ENCODE results near the gene CDC20B.

CDC20B gene

GRCh38 chr5:55159763-55160492 is 13.0 kb downstream of the CDC20B start, which contains the start of gene GPX8 (continued):
- TF ChIP-seq, protein P1, sequence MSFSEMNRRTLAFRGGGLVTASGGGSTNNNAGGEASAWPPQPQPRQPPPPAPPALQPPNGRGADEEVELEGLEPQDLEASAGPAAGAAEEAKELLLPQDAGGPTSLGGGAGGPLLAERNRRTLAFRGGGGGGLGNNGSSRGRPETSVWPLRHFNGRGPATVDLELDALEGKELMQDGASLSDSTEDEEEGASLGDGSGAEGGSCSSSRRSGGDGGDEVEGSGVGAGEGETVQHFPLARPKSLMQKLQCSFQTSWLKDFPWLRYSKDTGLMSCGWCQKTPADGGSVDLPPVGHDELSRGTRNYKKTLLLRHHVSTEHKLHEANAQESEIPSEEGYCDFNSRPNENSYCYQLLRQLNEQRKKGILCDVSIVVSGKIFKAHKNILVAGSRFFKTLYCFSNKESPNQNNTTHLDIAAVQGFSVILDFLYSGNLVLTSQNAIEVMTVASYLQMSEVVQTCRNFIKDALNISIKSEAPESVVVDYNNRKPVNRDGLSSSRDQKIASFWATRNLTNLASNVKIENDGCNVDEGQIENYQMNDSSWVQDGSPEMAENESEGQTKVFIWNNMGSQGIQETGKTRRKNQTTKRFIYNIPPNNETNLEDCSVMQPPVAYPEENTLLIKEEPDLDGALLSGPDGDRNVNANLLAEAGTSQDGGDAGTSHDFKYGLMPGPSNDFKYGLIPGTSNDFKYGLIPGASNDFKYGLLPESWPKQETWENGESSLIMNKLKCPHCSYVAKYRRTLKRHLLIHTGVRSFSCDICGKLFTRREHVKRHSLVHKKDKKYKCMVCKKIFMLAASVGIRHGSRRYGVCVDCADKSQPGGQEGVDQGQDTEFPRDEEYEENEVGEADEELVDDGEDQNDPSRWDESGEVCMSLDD (tag by site-specific recombination; IDR thresholded peaks at IDR 0.05): no peak
- TF ChIP-seq REPIN1 (tag by site-specific recombination; IDR thresholded peaks at IDR 0.05; ENCODE audit: low read depth): no peak
- TF ChIP-seq GLIS2 (tag by site-specific recombination; IDR thresholded peaks at IDR 0.05): no peak
- TF ChIP-seq PRDM6 (tag by site-specific recombination; IDR thresholded peaks at IDR 0.05): no peak
- TF ChIP-seq MYNN (tag by site-specific recombination; IDR thresholded peaks at IDR 0.05; ENCODE audit: borderline replicate concordance): no peak
- TF ChIP-seq, protein P2, sequence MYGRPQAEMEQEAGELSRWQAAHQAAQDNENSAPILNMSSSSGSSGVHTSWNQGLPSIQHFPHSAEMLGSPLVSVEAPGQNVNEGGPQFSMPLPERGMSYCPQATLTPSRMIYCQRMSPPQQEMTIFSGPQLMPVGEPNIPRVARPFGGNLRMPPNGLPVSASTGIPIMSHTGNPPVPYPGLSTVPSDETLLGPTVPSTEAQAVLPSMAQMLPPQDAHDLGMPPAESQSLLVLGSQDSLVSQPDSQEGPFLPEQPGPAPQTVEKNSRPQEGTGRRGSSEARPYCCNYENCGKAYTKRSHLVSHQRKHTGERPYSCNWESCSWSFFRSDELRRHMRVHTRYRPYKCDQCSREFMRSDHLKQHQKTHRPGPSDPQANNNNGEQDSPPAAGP (tag by site-specific recombination; IDR thresholded peaks at IDR 0.05): no peak
- no peak for TF ChIP-seq BCL11A (tag by site-specific recombination; IDR thresholded peaks at IDR 0.05; ENCODE audit: low read depth)
- TF ChIP-seq, protein P3, sequence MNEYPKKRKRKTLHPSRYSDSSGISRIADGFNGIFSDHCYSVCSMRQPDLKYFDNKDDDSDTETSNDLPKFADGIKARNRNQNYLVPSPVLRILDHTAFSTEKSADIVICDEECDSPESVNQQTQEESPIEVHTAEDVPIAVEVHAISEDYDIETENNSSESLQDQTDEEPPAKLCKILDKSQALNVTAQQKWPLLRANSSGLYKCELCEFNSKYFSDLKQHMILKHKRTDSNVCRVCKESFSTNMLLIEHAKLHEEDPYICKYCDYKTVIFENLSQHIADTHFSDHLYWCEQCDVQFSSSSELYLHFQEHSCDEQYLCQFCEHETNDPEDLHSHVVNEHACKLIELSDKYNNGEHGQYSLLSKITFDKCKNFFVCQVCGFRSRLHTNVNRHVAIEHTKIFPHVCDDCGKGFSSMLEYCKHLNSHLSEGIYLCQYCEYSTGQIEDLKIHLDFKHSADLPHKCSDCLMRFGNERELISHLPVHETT (tag by site-specific recombination; IDR thresholded peaks at IDR 0.05): no peak
- no peak for TF ChIP-seq ZNF221 (tag by site-specific recombination; IDR thresholded peaks at IDR 0.05; ENCODE audit: borderline replicate concordance)
- no peak for TF ChIP-seq ZNF157 (tag by site-specific recombination; IDR thresholded peaks at IDR 0.05)
- no peak for TF ChIP-seq ELK4 (IDR thresholded peaks at IDR 0.05; ENCODE audit: borderline replicate concordance, low read depth, low read length)
- no peak for TF ChIP-seq ZNF571 (tag by site-specific recombination; IDR thresholded peaks at IDR 0.05)
- no peak for TF ChIP-seq RBAK (tag by site-specific recombination; IDR thresholded peaks at IDR 0.05)
- TF ChIP-seq ZNF146 (tag by site-specific recombination; IDR thresholded peaks at IDR 0.05): peak; percentile 59; the same call in 1 of the 2 replicates
- TF ChIP-seq, protein P4, sequence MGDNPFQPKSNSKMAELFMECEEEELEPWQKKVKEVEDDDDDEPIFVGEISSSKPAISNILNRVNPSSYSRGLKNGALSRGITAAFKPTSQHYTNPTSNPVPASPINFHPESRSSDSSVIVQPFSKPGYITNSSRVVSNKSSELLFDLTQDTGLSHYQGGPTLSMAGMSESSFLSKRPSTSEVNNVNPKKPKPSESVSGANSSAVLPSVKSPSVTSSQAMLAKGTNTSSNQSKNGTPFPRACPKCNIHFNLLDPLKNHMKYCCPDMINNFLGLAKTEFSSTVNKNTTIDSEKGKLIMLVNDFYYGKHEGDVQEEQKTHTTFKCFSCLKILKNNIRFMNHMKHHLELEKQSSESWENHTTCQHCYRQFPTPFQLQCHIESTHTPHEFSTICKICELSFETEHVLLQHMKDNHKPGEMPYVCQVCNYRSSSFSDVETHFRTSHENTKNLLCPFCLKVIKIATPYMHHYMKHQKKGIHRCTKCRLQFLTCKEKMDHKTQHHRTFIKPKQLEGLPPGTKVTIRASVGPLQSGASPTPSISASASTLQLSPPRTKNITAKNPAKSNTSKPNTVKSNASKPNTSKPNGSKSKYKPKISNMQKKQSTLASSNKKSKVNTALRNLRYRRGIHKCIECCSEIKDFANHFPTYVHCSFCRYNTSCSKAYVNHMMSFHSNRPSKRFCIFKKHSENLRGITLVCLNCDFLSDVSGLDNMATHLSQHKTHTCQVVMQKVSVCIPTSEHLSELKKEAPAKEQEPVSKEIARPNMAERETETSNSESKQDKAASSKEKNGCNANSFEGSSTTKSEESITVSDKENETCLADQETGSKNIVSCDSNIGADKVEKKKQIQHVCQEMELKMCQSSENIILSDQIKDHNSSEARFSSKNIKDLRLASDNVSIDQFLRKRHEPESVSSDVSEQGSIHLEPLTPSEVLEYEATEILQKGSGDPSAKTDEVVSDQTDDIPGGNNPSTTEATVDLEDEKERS (tag by site-specific recombination; IDR thresholded peaks at IDR 0.05): no peak
- TF ChIP-seq ZBTB7A (tag by site-specific recombination; IDR thresholded peaks at IDR 0.05; ENCODE audit: low read depth): no peak
- TF ChIP-seq, protein P5, sequence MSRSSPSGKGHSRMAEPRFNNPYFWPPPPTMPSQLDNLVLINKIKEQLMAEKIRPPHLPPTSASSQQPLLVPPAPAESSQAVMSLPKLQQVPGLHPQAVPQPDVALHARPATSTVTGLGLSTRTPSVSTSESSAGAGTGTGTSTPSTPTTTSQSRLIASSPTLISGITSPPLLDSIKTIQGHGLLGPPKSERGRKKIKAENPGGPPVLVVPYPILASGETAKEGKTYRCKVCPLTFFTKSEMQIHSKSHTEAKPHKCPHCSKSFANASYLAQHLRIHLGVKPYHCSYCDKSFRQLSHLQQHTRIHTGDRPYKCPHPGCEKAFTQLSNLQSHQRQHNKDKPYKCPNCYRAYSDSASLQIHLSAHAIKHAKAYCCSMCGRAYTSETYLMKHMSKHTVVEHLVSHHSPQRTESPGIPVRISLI (tag by site-specific recombination; IDR thresholded peaks at IDR 0.05): no peak
- no peak for TF ChIP-seq ZNF18 (tag by site-specific recombination; IDR thresholded peaks at IDR 0.05)
- no peak for TF ChIP-seq KLF16 (tag by site-specific recombination; IDR thresholded peaks at IDR 0.05)
- no peak for TF ChIP-seq ZNF302 (tag by site-specific recombination; IDR thresholded peaks at IDR 0.05; ENCODE audit: low read depth)
- TF ChIP-seq ZNF561 (tag by site-specific recombination; IDR thresholded peaks at IDR 0.05; ENCODE audit: borderline replicate concordance): no peak
- no peak for TF ChIP-seq ZNF560 (tag by site-specific recombination; IDR thresholded peaks at IDR 0.05; ENCODE audit: borderline replicate concordance)
- TF ChIP-seq ZNF169 (tag by site-specific recombination; IDR thresholded peaks at IDR 0.05): no peak
- TF ChIP-seq SCRT2 (tag by site-specific recombination; IDR thresholded peaks at IDR 0.05): no peak
